ENCODE measurements around the gene LPIN1. TPM values are rescaled to one million over a fixed set of nuclear protein-coding genes. Genes with fewer than 3 reads are reported as not detected.

The LPIN1 gene
- total RNA-seq, 1 experiment from 2014 or later: 11.5 TPM

- H3K27me3 ChIP-seq (ENCODE audit: control insufficient read depth, insufficient read depth, low read length): no peaks in the 10 kb centered on the region
- no peak for DNase-seq
- peaks cover 8% of the 10 kb centered on the region for H3K36me3 ChIP-seq (replicated peaks; ENCODE audit: control insufficient read depth, insufficient read depth, low read length)
- H3K4me3 ChIP-seq (ENCODE audit: insufficient read depth, low read depth, low read length): no peak overlapping the region
Measured at GRCh38 chr2:11787991-11788390, 41.6 kb downstream of the LPIN1 start.

GRCh38 chr2:11788461-11789124, 42.2 kb downstream of the LPIN1 start:
- Histone ChIP-seq H3K36me3 (replicated peaks; ENCODE audit: control insufficient read depth, insufficient read depth, low read length) (peaks cover 11% of the 10 kb centered on the region), H3K4me3 (ENCODE audit: insufficient read depth, low read depth, low read length) (no peak overlapping the region), H3K27me3 (ENCODE audit: control insufficient read depth, insufficient read depth, low read length) (no peaks in the 10 kb centered on the region)
- no peak for DNase-seq

- Histone ChIP-seq H3K4me3 (ENCODE audit: insufficient read depth, low read depth, low read length) (no peak overlapping the region), H3K36me3 (replicated peaks; ENCODE audit: control insufficient read depth, insufficient read depth, low read length) (peaks cover 11% of the 10 kb centered on the region), H3K27me3 (ENCODE audit: control insufficient read depth, insufficient read depth, low read length) (no peaks in the 10 kb centered on the region)
- DNase-seq: no peak
Measured at GRCh38 chr2:11789243-11789642, 42.8 kb downstream of the LPIN1 start.

- Histone ChIP-seq H3K4me3 (ENCODE audit: insufficient read depth, low read depth, low read length) (no peak overlapping the region), H3K36me3 (replicated peaks; ENCODE audit: control insufficient read depth, insufficient read depth, low read length) (peaks cover 11% of the 10 kb centered on the region), H3K27me3 (ENCODE audit: control insufficient read depth, insufficient read depth, low read length) (no peaks in the 10 kb centered on the region)
- DNase-seq: no peak
Measured at GRCh38 chr2:11790228-11790627, 43.8 kb downstream of the LPIN1 start.

- peaks cover 8% of the 10 kb centered on the region for H3K36me3 ChIP-seq (replicated peaks; ENCODE audit: control insufficient read depth, insufficient read depth, low read length)
- H3K27me3 ChIP-seq (ENCODE audit: control insufficient read depth, insufficient read depth, low read length): no peaks in the 10 kb centered on the region
- no peak overlapping the region for H3K4me3 ChIP-seq (ENCODE audit: insufficient read depth, low read depth, low read length)
- DNase-seq: no peak
Measured at GRCh38 chr2:11795590-11795989, 49.2 kb downstream of the LPIN1 start.

GRCh38 chr2:11796190-11797171, 50.0 kb downstream of the LPIN1 start:
- Histone ChIP-seq H3K36me3 (replicated peaks; ENCODE audit: control insufficient read depth, insufficient read depth, low read length) (peaks cover 8% of the 10 kb centered on the region), H3K27me3 (ENCODE audit: control insufficient read depth, insufficient read depth, low read length) (no peaks in the 10 kb centered on the region), H3K4me3 (ENCODE audit: insufficient read depth, low read depth, low read length) (no peak overlapping the region)
- no peak for DNase-seq

- Histone ChIP-seq H3K27me3 (ENCODE audit: control insufficient read depth, insufficient read depth, low read length) (no peaks in the 10 kb centered on the region), H3K36me3 (replicated peaks; ENCODE audit: control insufficient read depth, insufficient read depth, low read length) (peaks cover 4% of the 10 kb centered on the region), H3K4me3 (ENCODE audit: insufficient read depth, low read depth, low read length) (no peak overlapping the region)
- DNase-seq: no peak
Measured at GRCh38 chr2:11797846-11798245, 51.4 kb downstream of the LPIN1 start.

- Histone ChIP-seq H3K27me3 (ENCODE audit: control insufficient read depth, insufficient read depth, low read length) (no peaks in the 10 kb centered on the region), H3K4me3 (ENCODE audit: insufficient read depth, low read depth, low read length) (no peak overlapping the region), H3K36me3 (replicated peaks; ENCODE audit: control insufficient read depth, insufficient read depth, low read length) (peaks cover 2% of the 10 kb centered on the region)
- no peak for DNase-seq
Measured at GRCh38 chr2:11798701-11799435, 52.4 kb downstream of the LPIN1 start.

GRCh38 chr2:11799826-11800225, 53.4 kb downstream of the LPIN1 start:
- Histone ChIP-seq H3K27me3 (ENCODE audit: control insufficient read depth, insufficient read depth, low read length) (no peaks in the 10 kb centered on the region), H3K4me3 (ENCODE audit: insufficient read depth, low read depth, low read length) (no peak overlapping the region), H3K36me3 (replicated peaks; ENCODE audit: control insufficient read depth, insufficient read depth, low read length) (peaks cover 2% of the 10 kb centered on the region)
- DNase-seq: no peak

GRCh38 chr2:11802782-11803191, 56.4 kb downstream of the LPIN1 start:
- Histone ChIP-seq H3K27me3 (ENCODE audit: control insufficient read depth, insufficient read depth, low read length) (no peaks in the 10 kb centered on the region), H3K4me3 (ENCODE audit: insufficient read depth, low read depth, low read length) (no peak overlapping the region), H3K36me3 (replicated peaks; ENCODE audit: control insufficient read depth, insufficient read depth, low read length) (peaks cover 6% of the 10 kb centered on the region)
- DNase-seq: no peak

- no peak overlapping the region for H3K4me3 ChIP-seq (ENCODE audit: insufficient read depth, low read depth, low read length)
- no peaks in the 10 kb centered on the region for H3K27me3 ChIP-seq (ENCODE audit: control insufficient read depth, insufficient read depth, low read length)
- peaks cover 6% of the 10 kb centered on the region for H3K36me3 ChIP-seq (replicated peaks; ENCODE audit: control insufficient read depth, insufficient read depth, low read length)
- no peak for DNase-seq
Measured at GRCh38 chr2:11805024-11805423, 58.6 kb downstream of the LPIN1 start.

- Histone ChIP-seq H3K27me3 (ENCODE audit: control insufficient read depth, insufficient read depth, low read length) (no peaks in the 10 kb centered on the region), H3K4me3 (ENCODE audit: insufficient read depth, low read depth, low read length) (no peak overlapping the region), H3K36me3 (replicated peaks; ENCODE audit: control insufficient read depth, insufficient read depth, low read length) (peaks cover 6% of the 10 kb centered on the region)
- DNase-seq: no peak
Measured at GRCh38 chr2:11805920-11806319, 59.5 kb downstream of the LPIN1 start.

- H3K27me3 ChIP-seq (ENCODE audit: control insufficient read depth, insufficient read depth, low read length): no peaks in the 10 kb centered on the region
- H3K36me3 ChIP-seq (replicated peaks; ENCODE audit: control insufficient read depth, insufficient read depth, low read length): peaks cover 6% of the 10 kb centered on the region
- DNase-seq: no peak
- H3K4me3 ChIP-seq (ENCODE audit: insufficient read depth, low read depth, low read length): no peak overlapping the region
Measured at GRCh38 chr2:11807156-11808015, 61.0 kb downstream of the LPIN1 start.

GRCh38 chr2:11808016-11808400, 61.6 kb downstream of the LPIN1 start:
- Histone ChIP-seq H3K27me3 (ENCODE audit: control insufficient read depth, insufficient read depth, low read length) (no peaks in the 10 kb centered on the region), H3K36me3 (replicated peaks; ENCODE audit: control insufficient read depth, insufficient read depth, low read length) (peaks cover 6% of the 10 kb centered on the region), H3K4me3 (ENCODE audit: insufficient read depth, low read depth, low read length) (no peak overlapping the region)
- no peak for DNase-seq
